Stimulated activated CD4-positive, alpha-beta T cell treated with anti-CD3 and anti-CD28 coated beads, Interleukin-4, amount 100 ng/mL, for 48 hours (primary cell): ENCODE results near the gene RAB25.
"Not testable (repeated sequence)": the region's sequence is repeated elsewhere in the genome, so short reads cannot be mapped to it uniquely, and the experiment has no call there.

ENCODE experiments used
- DNase-seq, 2 donors: peaks; one replicate each; pipeline ENCODE4 v3.0.0-alpha.2; 2020; ENCODE audit warnings: low read depth in 2 of 2

Gene RAB25

GRCh38 chr1:156102633-156103511 is 41.9 kb downstream of the RAB25 start:
- DNase-seq, result no peak

- no peak for DNase-seq
Measured at GRCh38 chr1:156103521-156103947, 42.6 kb downstream of the RAB25 start.

DNA sequence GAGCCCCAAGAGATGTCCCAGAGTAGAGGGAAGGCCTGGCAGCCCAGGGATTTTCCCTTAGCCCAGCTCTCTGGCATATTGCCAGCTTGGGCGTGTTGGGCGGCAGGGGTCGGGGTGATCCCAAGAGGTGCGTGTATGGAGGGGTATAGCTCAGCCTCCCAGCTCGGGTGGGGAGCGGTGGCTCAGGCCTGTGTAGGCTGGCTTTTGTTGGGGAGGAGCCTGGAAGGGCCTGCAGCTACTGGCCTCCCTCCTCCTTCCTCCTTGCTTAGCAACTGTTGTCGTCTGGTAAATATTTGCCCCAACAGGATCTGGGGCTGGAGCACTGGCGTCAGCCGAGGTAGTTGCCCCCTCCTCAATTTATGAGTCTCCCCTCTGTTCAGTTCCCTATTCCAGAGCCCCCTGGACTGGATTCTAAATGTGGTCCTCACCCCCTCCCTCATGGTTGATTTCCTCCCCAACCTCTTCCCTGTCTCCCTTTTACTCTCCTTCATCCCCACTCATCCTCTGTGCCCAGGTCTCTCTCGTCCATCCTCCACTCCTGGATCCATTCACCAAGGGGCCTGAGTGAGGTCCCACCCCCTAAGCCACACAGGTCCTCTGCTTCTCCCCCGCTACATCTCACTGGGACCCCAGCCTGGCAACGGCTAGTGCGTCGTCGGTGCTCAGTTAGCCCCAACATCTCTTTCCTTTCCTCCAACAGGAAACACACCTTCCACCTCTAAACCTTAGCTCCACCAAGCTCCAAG is 43.3 kb downstream of the RAB25 start:
- no peak for DNase-seq

DNA sequence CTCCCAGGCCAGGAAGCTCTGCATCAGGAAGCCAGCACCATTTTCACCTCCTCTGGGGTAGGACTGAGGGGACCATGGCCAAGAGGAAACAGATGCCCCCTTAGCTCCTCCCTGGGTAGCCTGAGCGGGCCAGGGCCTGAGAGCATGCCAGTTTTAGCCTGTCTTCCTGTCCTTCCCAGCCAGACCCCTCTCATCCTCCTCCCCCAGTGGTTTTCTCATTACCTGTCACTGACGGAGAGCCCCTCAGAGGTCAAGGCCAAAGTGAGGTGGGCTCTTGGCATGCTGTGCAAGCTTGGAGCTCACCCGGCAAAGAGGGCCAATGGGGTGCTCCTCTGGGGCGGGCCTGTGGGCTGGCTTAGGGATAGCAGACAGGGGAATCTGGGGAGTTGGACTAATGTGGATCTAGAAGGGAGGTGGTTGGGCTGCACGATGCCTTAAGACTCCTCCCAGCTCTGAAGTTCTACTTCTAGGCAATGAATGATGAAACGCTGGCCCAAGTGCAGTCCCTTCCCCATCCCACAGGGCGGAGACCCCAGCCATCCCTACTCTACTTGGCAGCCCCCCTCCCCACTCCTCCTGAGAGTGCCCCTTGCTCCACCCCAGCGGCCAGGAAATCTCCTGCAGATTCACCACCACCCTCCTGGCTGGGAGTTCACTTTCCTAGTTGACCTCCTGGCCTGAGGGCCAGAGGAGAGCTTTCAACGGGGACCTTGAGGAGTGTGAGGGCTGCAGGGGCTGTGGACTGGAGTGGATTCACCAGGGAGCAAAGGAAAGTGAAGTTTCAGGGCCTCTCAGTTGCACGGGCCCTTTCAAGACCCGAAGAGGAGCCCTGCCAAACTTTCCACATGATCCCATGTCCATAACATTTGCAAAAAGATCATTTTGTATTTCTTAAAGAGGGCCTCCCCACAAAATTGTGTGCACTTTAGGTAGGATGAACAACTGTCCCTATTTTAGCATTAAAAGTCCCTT is 44.2 kb downstream of the RAB25 start:
- no peak for DNase-seq

GRCh38 chr1:156106624-156107488 is 45.9 kb downstream of the RAB25 start:
- DNase-seq, result no peak

- DNase-seq, result no peak
Measured at GRCh38 chr1:156108057-156108456, 47.1 kb downstream of the RAB25 start.

DNA sequence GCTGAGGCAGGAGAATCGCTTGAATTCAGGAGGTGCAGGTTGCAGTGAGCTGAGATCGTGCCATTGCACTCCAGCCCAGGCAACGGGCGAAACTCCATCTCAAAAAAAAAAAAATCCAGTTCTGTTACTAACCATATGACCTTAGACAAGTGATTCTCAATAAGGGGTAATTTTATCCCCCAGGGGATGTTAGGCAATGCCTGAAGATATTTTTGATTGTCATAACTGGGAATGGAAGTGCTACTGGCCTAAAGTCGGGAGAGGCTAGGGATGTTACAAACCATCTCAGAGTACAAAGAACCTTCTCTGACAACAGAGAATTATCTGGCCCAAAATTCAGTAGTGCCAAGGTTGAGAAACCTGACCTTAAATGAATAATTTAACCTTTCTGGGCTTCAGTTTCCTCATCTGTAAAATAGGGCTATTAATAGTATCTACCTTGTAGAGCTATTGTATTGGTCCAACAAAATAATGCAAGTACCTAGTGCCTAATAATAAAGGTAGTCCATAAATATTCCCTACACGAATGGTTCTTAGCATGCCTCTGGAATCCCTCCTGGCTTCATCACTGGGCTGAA is 47.8 kb downstream of the RAB25 start:
- no peak for DNase-seq

DNA sequence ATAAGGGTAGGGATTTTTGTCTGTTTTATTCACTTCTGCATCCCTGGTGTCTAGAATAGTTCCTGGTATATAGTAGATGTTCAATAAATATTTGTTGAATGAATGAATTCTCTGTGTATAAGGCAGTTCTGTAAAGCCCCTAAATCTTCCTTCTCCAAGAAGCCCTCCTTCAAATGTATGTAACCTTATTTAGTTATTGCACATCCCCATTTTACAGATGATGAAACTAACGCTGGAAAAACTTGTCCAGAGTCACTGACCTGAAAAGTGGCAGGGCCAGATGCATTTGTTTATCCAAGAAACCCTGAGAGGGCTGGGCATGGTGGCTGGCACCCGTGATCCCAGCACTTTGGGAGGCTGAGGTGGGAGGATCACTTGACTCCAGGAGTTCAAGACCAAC is 49.3 kb downstream of the RAB25 start:
- no peak for DNase-seq

DNA sequence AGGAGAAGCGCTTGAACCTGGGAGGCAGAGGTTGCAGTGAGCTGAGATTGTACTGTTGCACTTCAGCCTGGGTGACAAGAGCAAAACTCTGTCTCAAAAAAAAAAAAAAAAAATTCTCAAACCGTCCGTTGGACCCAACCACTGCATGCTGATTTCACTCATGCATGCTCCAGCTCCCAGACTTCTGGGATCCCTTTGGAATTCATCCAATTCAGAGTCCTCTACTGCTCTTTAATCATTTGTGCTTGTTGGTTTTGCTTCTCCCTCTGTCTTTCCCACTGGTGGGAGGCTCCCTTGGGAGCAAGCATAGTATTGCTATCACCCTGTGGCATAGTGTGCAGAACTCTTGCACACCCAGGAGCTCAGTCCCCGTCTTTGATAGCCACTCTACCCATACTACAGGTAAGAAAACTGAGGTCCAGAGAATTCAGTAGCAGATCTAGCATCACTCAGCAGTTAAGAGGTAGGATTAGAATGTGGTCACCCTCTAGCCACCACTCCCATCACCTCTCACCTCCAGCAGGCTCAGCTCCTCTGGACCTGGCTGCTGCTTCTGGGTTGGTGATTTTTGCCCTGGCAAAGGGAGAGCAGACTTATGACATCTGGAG is 50.5 kb downstream of the RAB25 start:
- no peak for DNase-seq

DNA sequence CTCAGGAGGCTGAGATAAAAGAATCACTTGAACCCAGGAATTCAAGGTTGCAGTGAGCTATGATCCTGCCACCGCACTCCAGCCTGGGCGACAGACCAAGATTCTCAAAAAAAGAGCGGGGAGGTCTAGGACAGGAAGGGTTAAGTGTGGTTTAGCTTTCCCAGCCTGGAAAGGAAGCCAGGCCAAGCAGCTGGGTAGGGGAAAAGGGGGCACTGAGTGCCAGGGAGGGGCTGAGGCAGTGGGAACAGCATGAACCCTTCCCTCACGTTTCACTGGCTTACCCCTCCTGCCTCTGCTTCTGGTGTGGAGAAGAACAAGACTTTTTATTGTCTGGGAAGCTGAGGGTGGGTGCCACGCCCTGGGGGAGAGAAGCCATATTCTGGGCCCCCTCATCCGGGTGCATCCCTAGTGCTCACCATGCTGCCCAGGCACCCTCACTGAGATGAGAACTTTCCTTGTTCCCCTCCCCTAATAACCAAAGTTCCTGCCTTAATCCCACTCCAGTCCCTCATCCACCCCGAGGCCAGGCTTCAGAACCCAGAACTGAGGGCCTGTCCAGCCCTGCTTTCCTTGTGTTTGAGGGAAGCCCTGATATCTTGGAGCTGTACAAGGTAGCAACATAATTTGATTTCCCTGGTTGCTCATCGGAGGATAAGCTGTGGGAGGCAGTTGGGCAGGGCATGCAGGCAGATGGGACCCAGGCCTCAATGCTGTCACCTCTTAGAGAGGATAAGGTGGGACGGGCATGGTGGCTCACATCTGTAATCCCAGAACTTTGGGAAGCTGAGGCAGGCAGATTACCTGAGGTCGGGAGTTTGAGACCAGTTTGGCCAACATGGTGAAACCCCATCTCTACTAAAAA is 51.5 kb downstream of the RAB25 start:
- DNase-seq, result no peak

DNA sequence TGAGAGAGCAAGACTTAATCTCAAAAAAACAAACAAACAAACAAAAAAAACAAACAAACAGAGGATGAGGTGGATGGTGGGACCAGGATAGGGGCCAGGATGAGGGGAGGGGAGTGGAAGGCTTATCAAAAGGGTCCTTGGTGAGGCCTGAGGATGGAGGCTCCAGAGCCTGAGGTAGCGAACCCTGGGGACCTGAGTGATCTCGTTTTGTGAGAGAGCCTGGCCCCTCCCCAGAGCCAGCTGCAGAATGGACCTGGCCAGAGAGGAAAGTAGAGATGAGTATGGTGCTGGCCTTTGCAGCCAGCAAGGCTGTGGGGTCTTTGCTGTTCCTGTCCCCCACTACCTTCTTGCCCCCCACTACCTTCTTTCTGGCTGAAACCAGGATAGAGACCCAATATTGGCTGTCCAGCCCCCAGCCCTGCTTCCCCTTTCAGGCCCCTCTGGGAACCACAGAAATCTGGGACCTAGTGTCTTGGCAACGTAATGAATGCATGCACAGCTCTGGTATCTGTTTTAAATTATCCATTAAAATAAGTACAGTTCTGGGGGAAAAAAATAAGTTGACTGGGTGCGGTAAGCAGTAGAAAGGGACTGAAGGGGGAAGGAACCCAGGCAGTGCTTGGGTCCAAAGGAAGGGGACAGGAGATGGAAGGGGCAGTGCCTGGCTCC is 52.5 kb downstream of the RAB25 start:
- no peak for DNase-seq

DNA sequence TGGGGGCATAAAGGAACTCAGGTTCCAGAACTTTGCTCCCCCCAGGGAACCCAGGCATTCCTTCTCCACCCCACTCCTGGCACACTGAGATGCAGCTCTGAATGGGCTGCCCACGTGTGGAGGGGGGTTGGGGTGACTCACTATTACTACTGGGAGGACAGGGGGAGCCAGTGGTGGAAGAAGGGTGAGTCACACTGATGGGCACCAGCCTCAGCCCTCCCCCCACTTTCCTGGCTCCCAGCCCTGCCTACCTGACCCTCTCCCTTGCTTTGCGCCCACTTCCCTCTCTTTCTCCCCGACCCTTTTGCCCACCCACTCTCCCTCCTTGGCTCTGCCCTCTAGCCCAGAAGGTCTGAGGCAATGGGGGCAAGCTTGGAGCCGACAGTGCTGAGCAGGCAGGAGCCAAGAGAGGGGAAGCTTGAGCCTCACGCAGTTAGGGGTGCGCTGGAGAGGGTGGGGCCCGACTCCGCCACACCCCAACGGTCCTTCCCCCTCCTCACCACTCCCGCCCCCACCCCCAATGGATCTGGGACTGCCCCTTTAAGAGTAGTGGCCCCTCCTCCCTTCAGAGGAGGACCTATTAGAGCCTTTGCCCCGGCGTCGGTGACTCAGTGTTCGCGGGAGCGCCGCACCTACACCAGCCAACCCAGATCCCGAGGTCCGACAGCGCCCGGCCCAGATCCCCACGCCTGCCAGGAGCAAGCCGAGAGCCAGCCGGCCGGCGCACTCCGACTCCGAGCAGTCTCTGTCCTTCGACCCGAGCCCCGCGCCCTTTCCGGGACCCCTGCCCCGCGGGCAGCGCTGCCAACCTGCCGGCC is 53.4 kb downstream of the RAB25 start, which contains the start of gene LMNA:
TSS of gene LMNA (plus strand) at position 611 of the 818 bp plus-strand sequence. CDS start 208 bp downstream, outside the sequence.
- peak; percentile 60 to 79 for DNase-seq

DNA sequence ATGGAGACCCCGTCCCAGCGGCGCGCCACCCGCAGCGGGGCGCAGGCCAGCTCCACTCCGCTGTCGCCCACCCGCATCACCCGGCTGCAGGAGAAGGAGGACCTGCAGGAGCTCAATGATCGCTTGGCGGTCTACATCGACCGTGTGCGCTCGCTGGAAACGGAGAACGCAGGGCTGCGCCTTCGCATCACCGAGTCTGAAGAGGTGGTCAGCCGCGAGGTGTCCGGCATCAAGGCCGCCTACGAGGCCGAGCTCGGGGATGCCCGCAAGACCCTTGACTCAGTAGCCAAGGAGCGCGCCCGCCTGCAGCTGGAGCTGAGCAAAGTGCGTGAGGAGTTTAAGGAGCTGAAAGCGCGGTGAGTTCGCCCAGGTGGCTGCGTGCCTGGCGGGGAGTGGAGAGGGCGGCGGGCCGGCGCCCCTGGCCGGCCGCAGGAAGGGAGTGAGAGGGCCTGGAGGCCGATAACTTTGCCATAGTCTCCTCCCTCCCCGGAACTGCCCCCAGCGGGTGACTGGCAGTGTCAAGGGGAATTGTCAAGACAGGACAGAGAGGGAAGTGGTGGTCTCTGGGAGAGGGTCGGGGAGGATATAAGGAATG is 54.1 kb downstream of the RAB25 start:
- DNase-seq, result no peak

GRCh38 chr1:156115514-156116374 is 54.8 kb downstream of the RAB25 start:
- no peak for DNase-seq

DNA sequence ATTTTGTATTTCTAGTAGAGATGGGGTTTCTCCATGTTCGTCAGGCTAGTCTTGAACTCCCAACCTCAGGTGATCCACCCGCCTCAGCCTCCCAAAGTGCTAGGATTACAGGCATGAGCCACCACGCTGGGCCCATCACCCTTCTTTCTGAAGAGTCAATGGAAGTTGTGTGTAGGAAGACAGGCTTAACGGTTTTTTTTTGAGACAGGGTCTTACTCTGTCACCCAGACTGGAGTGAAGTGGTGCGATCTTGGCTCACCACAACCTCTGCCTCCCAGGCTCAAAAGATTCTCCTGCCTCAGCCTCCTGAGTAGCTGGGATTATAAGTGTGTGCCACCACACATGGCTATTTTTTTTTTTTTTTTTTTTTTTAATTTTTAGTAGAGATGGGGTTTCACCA is 55.8 kb downstream of the RAB25 start:
- not testable (repeated sequence) for DNase-seq
